ENCODE measurements around the gene PRAC1. TPM values are rescaled to one million over a fixed set of nuclear protein-coding genes. Genes with fewer than 3 reads are reported as not detected.
A peak's percentile ranks its signal among the peaks of the same experiment; 100 is the strongest.

The PRAC1 gene
- total RNA-seq, 2 donors from 2014 or later: not detected

- Mint-ChIP-seq H3K4me1 (peaks cover 7% of the 10 kb centered on the region), H3K27ac (no peak overlapping the region), H3K4me3 (no peak overlapping the region), H3K9me3 (no peaks in the 10 kb centered on the region), H3K36me3 (ENCODE audit: low read depth) (no peaks in the 10 kb centered on the region), H3K27me3 (ENCODE audit: insufficient read depth) (peaks cover 100% of the 10 kb centered on the region)
- Histone ChIP-seq H3K27ac (ENCODE audit: low read depth, low read length) (no peak overlapping the region), H3K4me3 (ENCODE audit: low read length) (no peak overlapping the region), H3K4me1 (ENCODE audit: control insufficient read depth, insufficient read depth, low read length) (no peaks in the 10 kb centered on the region), H3K9ac (ENCODE audit: extremely low read depth, low read length, poor library complexity, severe bottlenecking) (no peak overlapping the region), H3K9me3 (ENCODE audit: control insufficient read depth, low read length) (no peaks in the 10 kb centered on the region), H3K27me3 (ENCODE audit: control insufficient read depth, insufficient read depth, low read length, poor library complexity, severe bottlenecking) (peaks cover 100% of the 10 kb centered on the region), H3K36me3 (ENCODE audit: control insufficient read depth, insufficient read depth, low read length) (no peaks in the 10 kb centered on the region)
- TF ChIP-seq CTCF (conservative IDR thresholded peaks at IDR 0.05): no peak
- WGBS, 2 experiments (ENCODE audit: insufficient coverage in 1 of 2, insufficient read length in 1 of 2): 40 to 50% methylated on average over 11 to 20 of the region's 20 CpGs
- no peak for DNase-seq
These were observed 4.0 kb upstream of the PRAC1 start for GRCh38 chr17:48726114-48726915.

GRCh38 chr17:48725288-48726064, 3.2 kb upstream of the PRAC1 start:
- Mint-ChIP-seq H3K9me3 (no peaks in the 10 kb centered on the region), H3K27me3 (ENCODE audit: insufficient read depth) (peaks cover 100% of the 10 kb centered on the region), H3K36me3 (ENCODE audit: low read depth) (no peaks in the 10 kb centered on the region), H3K4me3 (no peak overlapping the region), H3K4me1 (peaks cover 7% of the 10 kb centered on the region), H3K27ac (no peak overlapping the region)
- 10 to 29% methylated on average over 12 to 38 of the region's 38 CpGs for WGBS, 2 experiments (ENCODE audit: insufficient coverage in 1 of 2, insufficient read length in 1 of 2)
- Histone ChIP-seq H3K27me3 (ENCODE audit: control insufficient read depth, insufficient read depth, low read length, poor library complexity, severe bottlenecking) (peaks cover 100% of the 10 kb centered on the region), H3K4me3 (ENCODE audit: low read length) (no peak overlapping the region), H3K9me3 (ENCODE audit: control insufficient read depth, low read length) (no peaks in the 10 kb centered on the region), H3K36me3 (ENCODE audit: control insufficient read depth, insufficient read depth, low read length) (no peaks in the 10 kb centered on the region), H3K9ac (ENCODE audit: extremely low read depth, low read length, poor library complexity, severe bottlenecking) (no peak overlapping the region), H3K27ac (ENCODE audit: low read depth, low read length) (no peak overlapping the region), H3K4me1 (ENCODE audit: control insufficient read depth, insufficient read depth, low read length) (no peaks in the 10 kb centered on the region)
- DNase-seq: peak; percentile 67
- TF ChIP-seq CTCF (conservative IDR thresholded peaks at IDR 0.05): no peak

- 7 to 20% methylated on average over 2 to 15 of the region's 16 CpGs for WGBS, 2 experiments (ENCODE audit: insufficient coverage in 1 of 2, insufficient read length in 1 of 2)
- H3K4me1 ChIP-seq (ENCODE audit: control insufficient read depth, insufficient read depth, low read length): no peaks in the 10 kb centered on the region
- Mint-ChIP-seq H3K27ac (no peak overlapping the region), H3K9me3 (no peaks in the 10 kb centered on the region), H3K27me3 (ENCODE audit: insufficient read depth) (peaks cover 100% of the 10 kb centered on the region), H3K4me3 (no peak overlapping the region), H3K36me3 (ENCODE audit: low read depth) (no peaks in the 10 kb centered on the region), H3K4me1 (peaks cover 10% of the 10 kb centered on the region)
- no peak overlapping the region for H3K9ac ChIP-seq (ENCODE audit: extremely low read depth, low read length, poor library complexity, severe bottlenecking)
- no peak overlapping the region for H3K27ac ChIP-seq (ENCODE audit: low read depth, low read length)
- DNase-seq: no peak
- H3K36me3 ChIP-seq (ENCODE audit: control insufficient read depth, insufficient read depth, low read length): no peaks in the 10 kb centered on the region
- no peak overlapping the region for H3K4me3 ChIP-seq (ENCODE audit: low read length)
- peaks cover 100% of the 10 kb centered on the region for H3K27me3 ChIP-seq (ENCODE audit: control insufficient read depth, insufficient read depth, low read length, poor library complexity, severe bottlenecking)
- no peak for TF ChIP-seq CTCF (conservative IDR thresholded peaks at IDR 0.05)
- H3K9me3 ChIP-seq (ENCODE audit: control insufficient read depth, low read length): no peaks in the 10 kb centered on the region
These were observed 2.6 kb upstream of the PRAC1 start for GRCh38 chr17:48725004-48725287.

Data from endodermal cell (in vitro differentiated cells).